Thoracic aorta (tissue), 2 donors: ENCODE results near the gene C4orf50. TPM values are rescaled to one million over a fixed set of nuclear protein-coding genes. Genes with fewer than 3 reads are reported as not detected.

Source experiments
- ATAC-seq: fragments of 150-250 bp; one replicate; pipeline ENCODE4 v1.8.0; 2017; ENCODE audit warnings: low read depth; ENCODE audit not compliant: insufficient number of reproducible peaks, low FRiP score
- DNase-seq: peaks from one replicate; pipeline ENCODE4 v3.0.0-alpha.2; 2020; ENCODE audit warnings: low spot score
- H3K27ac ChIP-seq, 2 donors: fragments of 200-600 bp; sonication (generic); 1 replicate in 1 of 2; 2 replicates in 1 of 2; pipeline ENCODE4 v1.5.1; 2016; ENCODE audit warnings: mild to moderate bottlenecking in 2 of 2, moderate library complexity in 2 of 2
- H3K27me3 ChIP-seq: fragments of 200-600 bp; sonication (generic); replicated peaks from 2 replicates; pipeline ENCODE4 v1.6.0; 2016; ENCODE audit warnings: mild to moderate bottlenecking; ENCODE audit not compliant: insufficient read depth
- H3K36me3 ChIP-seq: fragments of 200-600 bp; sonication (generic); one replicate; pipeline ENCODE4 v1.5.1; 2016
- H3K4me1 ChIP-seq, 2 donors: fragments of 200-600 bp; sonication (generic); 1 replicate in 1 of 2; 2 replicates in 1 of 2; pipeline versions ENCODE4 v1.5.1 to v1.6.0; 2016; ENCODE audit warnings: low read depth in 2 of 2, mild to moderate bottlenecking in 1 of 2; ENCODE audit not compliant: control insufficient read depth in 1 of 2
- H3K4me3 ChIP-seq: fragments of 200-600 bp; sonication (generic); 2 replicates; pipeline ENCODE4 v1.5.1; 2016; ENCODE audit warnings: mild to moderate bottlenecking
- H3K9me3 ChIP-seq: fragments of 200-600 bp; sonication (generic); 2 replicates; pipeline ENCODE4 v1.5.1; 2016
- total RNA-seq, 2 donors: library from RNA; depleted of rRNA; stranded (reverse); fragments of >200 nt; gene quantifications; one replicate each; pipeline versions ENCODE4 v1.1.0 to v1.2.3, GENCODE V29; 2016
- TF ChIP-seq, protein P1 (sequence below): fragments of 200-600 bp; sonication (generic); IDR thresholded peaks from one replicate; pipeline ENCODE4 v1.5.1; 2019; ENCODE audit warnings: antibody characterized with exemption

The C4orf50 gene
- total RNA-seq, 2 donors from 2014 or later = 0.14 TPM; not detected in 1

DNA sequence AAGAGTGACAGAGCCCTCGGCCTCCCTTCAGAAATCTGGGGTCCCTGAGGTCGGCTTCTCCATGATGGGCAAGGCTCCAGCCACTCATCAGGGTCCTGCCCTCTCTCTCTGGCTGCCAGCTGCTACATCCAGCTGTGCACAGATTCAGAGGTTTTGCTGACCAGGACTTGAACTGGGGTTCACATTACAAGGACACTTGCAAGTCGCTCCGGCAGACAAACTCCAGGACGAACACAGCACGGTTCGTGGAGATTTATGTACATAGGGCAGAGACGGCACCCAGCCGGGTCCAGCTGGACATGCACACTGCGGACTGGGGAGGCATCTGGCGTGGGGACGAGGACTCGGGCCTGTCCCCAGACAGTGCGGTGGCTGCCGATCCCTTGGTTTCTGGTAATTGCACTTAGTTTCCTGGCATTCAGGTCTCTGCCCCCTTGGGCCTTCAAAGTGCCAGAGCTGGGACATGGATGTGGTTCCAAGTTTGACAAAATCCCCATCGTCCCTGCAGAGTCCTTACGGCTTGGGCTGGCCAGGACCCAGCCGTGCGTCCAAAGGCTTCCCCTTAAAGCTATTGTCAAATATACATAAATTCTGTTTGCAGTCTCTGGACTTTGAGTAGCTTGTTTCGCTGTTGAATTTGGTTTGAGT lies 6.2 kb upstream of the C4orf50 start:
- no peak overlapping the region for H3K4me3 ChIP-seq
- TF ChIP-seq, protein P1, sequence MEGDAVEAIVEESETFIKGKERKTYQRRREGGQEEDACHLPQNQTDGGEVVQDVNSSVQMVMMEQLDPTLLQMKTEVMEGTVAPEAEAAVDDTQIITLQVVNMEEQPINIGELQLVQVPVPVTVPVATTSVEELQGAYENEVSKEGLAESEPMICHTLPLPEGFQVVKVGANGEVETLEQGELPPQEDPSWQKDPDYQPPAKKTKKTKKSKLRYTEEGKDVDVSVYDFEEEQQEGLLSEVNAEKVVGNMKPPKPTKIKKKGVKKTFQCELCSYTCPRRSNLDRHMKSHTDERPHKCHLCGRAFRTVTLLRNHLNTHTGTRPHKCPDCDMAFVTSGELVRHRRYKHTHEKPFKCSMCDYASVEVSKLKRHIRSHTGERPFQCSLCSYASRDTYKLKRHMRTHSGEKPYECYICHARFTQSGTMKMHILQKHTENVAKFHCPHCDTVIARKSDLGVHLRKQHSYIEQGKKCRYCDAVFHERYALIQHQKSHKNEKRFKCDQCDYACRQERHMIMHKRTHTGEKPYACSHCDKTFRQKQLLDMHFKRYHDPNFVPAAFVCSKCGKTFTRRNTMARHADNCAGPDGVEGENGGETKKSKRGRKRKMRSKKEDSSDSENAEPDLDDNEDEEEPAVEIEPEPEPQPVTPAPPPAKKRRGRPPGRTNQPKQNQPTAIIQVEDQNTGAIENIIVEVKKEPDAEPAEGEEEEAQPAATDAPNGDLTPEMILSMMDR = no peak
- no peak overlapping the region for H3K27ac ChIP-seq
- no peaks in the 10 kb centered on the region for H3K4me1 ChIP-seq
- no peak for DNase-seq
- H3K36me3 ChIP-seq = no peaks in the 10 kb centered on the region
- H3K9me3 ChIP-seq = no peaks in the 10 kb centered on the region
- H3K27me3 ChIP-seq = no peaks in the 10 kb centered on the region
- ATAC-seq = no peak

DNA sequence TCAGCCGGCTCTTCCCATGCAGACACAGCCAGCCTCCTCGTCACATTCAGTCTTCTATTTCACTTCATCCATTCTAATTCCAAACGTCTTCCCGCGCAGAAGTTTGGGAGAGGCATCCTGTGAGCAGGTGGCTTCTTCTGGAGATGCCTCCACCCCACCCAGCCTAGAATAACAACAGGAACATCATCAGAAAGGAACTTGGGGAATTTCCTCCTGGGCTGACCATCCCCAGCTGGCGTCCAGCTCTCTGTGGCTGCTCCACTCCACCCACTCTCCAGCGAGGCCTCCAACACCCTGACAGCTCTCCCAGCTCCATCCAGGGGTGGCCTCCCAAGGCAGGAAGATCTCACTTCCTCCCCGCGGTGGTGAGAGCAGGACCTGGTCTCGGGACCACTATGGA lies 5.5 kb upstream of the C4orf50 start:
- Histone ChIP-seq H3K4me1 (no peaks in the 10 kb centered on the region), H3K27me3 (no peaks in the 10 kb centered on the region), H3K4me3 (no peak overlapping the region), H3K27ac (no peak overlapping the region), H3K36me3 (no peaks in the 10 kb centered on the region), H3K9me3 (no peaks in the 10 kb centered on the region)
- TF ChIP-seq, protein P1 = no peak
- DNase-seq (no peak), ATAC-seq (no peak)

DNA sequence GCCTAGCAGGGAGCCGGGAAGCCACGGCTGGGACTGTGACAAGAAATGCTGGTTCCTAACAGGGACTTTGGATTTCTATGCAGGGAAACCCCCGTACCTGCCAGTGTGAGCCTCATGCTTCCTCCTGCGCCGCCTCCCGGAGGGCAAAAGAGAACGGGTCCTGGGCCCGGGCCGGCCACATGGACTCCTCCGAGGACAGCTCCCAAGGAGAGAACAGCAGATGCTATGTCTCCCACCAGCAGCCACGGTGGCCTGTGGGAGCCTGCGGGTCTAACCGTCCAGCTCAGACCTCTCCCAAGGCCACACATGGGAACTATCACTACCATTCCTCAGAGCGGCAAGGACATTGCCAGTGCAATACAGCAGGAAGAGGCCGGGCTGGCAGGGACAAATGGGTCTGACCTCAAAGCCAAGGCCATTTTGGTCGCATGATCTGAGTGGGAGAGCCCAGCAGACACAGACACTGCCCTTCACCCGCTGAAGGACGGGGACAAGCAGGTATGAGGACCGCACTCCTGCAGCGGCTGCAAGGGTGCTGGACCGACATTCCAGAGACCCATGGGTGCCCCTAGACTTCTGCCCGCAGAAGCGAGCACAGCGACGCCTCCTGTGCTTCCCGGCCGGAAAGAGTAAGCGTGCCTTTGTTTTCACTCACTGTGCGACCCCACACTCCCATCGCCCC lies 4.5 kb upstream of the C4orf50 start:
- no peak for DNase-seq
- no peak overlapping the region for H3K27ac ChIP-seq
- no peak for ATAC-seq
- H3K4me3 ChIP-seq = no peak overlapping the region
- H3K27me3 ChIP-seq = no peaks in the 10 kb centered on the region
- TF ChIP-seq, protein P1 = no peak
- H3K4me1 ChIP-seq = no peaks in the 10 kb centered on the region
- no peaks in the 10 kb centered on the region for H3K36me3 ChIP-seq
- H3K9me3 ChIP-seq = no peaks in the 10 kb centered on the region

DNA sequence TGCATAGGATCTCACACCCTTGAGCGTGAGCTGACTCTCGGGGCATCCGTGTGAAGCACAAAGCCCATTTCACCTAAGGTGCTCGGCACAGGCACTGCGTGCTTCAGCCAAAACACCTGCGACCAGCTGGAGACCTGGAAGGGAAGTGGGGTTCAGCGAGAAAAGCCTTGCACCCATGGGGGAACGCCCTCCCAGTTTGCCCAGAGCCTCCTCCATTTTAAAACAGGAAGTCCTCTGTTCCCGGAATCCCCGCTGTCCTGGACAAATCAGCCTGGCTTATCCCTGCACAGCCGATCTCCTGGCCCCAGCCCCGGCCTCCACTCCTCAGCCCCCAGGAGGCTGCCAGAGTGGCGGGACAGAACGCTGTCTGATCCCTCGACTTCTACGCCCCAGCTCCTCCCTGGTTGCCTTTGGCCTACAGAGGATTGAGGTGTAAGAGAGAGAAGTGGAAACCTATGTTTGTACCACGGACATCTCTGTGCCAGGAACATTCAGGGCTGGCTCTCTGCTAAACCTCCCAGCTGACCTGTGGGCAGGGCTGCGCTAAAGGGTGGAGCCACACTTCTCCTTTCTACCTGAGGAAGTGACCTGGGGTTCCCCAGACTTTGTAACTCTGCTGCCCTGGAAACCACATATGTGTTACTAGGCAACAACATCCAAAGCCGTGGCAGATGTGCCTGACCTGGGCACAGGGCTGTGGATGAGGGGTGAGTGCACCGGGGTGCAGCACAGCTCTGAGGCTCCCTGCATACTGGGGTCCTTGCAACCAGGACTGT lies 3.8 kb upstream of the C4orf50 start:
- Histone ChIP-seq H3K4me1 (no peaks in the 10 kb centered on the region), H3K9me3 (no peaks in the 10 kb centered on the region), H3K27ac (no peak overlapping the region), H3K27me3 (no peaks in the 10 kb centered on the region), H3K4me3 (no peak overlapping the region), H3K36me3 (no peaks in the 10 kb centered on the region)
- TF ChIP-seq, protein P1 = no peak
- no peak for DNase-seq
- no peak for ATAC-seq

DNA sequence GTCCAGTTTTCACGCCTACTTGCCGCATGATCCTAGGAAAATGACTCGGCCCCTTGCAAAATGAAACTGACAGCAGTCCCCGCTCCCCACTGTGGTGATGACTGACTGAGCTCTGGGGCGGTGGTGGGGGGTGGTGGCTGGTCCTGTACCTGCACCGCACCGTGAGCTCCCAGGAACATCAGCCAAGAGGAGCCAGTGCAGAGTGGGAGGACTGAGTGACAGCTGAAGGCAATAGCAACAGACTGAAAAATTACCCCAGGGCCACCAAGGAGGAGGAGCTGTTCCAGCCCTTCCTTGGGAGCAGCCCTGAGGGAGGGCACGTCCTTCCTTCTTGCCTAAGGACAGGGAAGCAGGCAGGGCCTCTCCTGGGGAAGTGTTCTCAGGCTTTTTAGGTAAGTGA lies 2.4 kb upstream of the C4orf50 start:
- no peak for DNase-seq
- no peaks in the 10 kb centered on the region for H3K9me3 ChIP-seq
- no peaks in the 10 kb centered on the region for H3K36me3 ChIP-seq
- TF ChIP-seq, protein P1 = no peak
- no peaks in the 10 kb centered on the region for H3K4me1 ChIP-seq
- H3K27ac ChIP-seq = no peak overlapping the region
- no peak overlapping the region for H3K4me3 ChIP-seq
- ATAC-seq = no peak
- H3K27me3 ChIP-seq = no peaks in the 10 kb centered on the region
